ENCODE measurements around the gene SPATA25. TPM values are rescaled to one million over a fixed set of nuclear protein-coding genes. Genes with fewer than 3 reads are reported as not detected.
"Not testable (repeated sequence)": the region's sequence is repeated elsewhere in the genome, so short reads cannot be mapped to it uniquely, and the experiment has no call there.

Gene SPATA25
- total and polyA plus RNA-seq, 2 experiments from 2014 or later: 7.4 to 42.8 TPM

DNA sequence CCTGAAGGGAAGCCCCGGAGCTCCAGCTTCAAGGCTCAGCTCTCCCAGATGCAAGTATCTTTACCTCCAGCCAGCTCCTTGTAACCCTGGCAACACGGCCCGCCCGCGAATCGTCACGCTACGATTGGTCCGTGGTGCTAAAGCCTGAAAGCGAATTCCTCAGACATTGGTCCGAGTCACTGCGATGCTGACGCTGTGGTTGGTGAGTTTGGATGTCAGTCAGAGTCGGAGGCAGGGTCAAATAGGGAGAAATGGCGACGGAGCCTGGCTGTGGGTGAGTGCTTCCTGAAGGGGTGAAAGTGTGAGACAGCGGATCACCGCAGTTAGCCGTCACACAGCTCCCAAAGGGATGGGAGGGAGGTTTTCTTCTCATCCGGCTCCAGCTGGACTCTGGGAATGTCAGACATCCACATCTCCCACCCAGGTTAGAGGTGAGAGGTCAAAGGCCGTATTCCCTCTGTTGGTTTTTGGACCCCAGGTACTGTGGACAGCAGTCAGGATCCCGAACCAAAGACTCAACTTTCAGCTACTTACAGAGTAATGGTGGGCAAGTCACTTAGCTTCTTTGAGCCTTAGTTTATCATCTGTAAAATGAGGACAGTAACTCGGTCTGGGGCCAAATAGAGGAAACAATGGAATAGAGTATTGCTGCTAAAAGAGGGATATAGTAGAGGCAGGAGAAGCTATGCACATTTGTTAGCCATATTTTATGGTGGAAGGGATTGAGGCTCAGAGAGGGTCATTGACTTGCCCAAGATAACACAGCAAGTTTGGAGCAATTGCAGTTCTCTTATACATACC, 6.2 kb downstream of the SPATA25 start, which contains the start of gene ZSWIM1:
TSS of gene ZSWIM1 (plus strand) at position 240 of the 801 bp plus-strand sequence. CDS start 1,366 bp downstream, outside the sequence.
- H3K27ac ChIP-seq: peak within 1 kb of the TSS; percentile 67
- no peaks in the 10 kb centered on the region for H3K27me3 ChIP-seq
- H3K4me3 ChIP-seq: peak within 1 kb of the TSS; percentile 52
- DNase-seq (ENCODE audit: low read depth in 1 of 2, low spot score in 1 of 2): peak; percentile 98 to 99
- H3K9me3 ChIP-seq (ENCODE audit: low read depth): no peaks in the 10 kb centered on the region
- TF ChIP-seq, protein P1, sequence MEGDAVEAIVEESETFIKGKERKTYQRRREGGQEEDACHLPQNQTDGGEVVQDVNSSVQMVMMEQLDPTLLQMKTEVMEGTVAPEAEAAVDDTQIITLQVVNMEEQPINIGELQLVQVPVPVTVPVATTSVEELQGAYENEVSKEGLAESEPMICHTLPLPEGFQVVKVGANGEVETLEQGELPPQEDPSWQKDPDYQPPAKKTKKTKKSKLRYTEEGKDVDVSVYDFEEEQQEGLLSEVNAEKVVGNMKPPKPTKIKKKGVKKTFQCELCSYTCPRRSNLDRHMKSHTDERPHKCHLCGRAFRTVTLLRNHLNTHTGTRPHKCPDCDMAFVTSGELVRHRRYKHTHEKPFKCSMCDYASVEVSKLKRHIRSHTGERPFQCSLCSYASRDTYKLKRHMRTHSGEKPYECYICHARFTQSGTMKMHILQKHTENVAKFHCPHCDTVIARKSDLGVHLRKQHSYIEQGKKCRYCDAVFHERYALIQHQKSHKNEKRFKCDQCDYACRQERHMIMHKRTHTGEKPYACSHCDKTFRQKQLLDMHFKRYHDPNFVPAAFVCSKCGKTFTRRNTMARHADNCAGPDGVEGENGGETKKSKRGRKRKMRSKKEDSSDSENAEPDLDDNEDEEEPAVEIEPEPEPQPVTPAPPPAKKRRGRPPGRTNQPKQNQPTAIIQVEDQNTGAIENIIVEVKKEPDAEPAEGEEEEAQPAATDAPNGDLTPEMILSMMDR (IDR thresholded peaks at IDR 0.05; ENCODE audit: low read depth, low read length): no peak
- peaks cover 24% of the 10 kb centered on the region for H3K36me3 ChIP-seq
- H3K4me1 ChIP-seq (ENCODE audit: low read depth): peaks cover 6% of the 10 kb centered on the region

DNA sequence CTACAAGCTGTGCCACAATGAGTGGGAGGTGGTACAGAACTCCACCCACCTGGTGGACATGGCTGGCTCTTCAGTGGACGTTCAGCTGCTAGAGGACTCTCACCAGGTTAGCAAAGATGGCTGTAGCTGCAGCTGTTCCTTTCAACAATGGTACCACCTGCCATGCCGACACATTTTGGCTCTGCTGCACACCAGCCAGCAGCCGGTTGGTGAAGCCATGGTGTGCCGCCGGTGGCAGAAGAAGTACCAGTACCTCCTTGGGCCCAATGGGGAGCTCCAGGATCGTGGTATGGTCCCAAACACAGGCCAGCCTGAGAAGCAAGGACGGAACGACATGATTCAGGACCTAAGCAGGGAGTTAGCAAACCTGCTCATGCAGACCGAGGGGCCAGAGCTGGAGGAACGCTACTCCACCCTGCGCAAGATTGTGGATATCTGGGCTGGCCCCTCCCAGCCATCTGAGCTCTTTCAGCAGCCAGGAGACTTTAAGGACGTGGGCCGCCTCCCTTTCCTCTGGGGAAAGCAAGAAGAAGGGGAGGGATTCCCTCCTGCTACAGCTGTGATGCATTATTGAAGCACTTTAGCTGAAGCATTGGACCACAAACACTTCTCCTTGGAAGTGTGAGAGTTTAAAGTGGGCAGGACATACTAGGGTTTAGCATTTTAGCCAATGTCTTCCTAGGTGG, 9.2 kb downstream of the SPATA25 start:
- Histone ChIP-seq H3K36me3 (peaks cover 23% of the 10 kb centered on the region), H3K27ac (no peak overlapping the region), H3K4me3 (no peak overlapping the region), H3K27me3 (no peaks in the 10 kb centered on the region), H3K9me3 (ENCODE audit: low read depth) (no peaks in the 10 kb centered on the region), H3K4me1 (ENCODE audit: low read depth) (peaks cover 6% of the 10 kb centered on the region)
- TF ChIP-seq, protein P1 (IDR thresholded peaks at IDR 0.05; ENCODE audit: low read depth, low read length): no peak
- no peak for DNase-seq (ENCODE audit: low read depth in 1 of 2, low spot score in 1 of 2)

DNA sequence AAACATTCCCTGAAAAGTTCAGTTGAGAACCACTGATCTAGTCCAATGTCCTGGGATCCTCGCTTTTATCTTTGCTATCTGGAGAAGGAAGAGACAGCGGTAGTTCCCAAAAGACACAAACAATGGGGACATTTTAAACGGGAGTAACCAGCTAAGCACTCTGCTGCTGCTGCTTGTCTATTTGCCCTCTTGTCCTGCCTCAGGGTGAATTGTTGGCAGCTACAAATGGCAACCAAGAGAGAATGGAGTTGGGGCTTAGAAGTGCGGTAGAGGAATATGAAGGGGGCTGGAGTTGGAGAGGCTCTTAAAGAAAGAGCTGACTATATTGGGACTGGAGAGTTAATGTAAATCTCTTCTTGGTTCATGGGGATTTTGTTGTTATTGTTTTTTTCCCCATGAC, 12.8 kb downstream of the SPATA25 start:
- Histone ChIP-seq H3K9me3 (ENCODE audit: low read depth) (no peaks in the 10 kb centered on the region), H3K27ac (no peak overlapping the region), H3K36me3 (peaks cover 16% of the 10 kb centered on the region), H3K4me3 (no peak overlapping the region), H3K27me3 (no peaks in the 10 kb centered on the region), H3K4me1 (ENCODE audit: low read depth) (no peaks in the 10 kb centered on the region)
- no peak for DNase-seq (ENCODE audit: low read depth in 1 of 2, low spot score in 1 of 2)
- TF ChIP-seq, protein P1 (IDR thresholded peaks at IDR 0.05; ENCODE audit: low read depth, low read length): no peak

DNA sequence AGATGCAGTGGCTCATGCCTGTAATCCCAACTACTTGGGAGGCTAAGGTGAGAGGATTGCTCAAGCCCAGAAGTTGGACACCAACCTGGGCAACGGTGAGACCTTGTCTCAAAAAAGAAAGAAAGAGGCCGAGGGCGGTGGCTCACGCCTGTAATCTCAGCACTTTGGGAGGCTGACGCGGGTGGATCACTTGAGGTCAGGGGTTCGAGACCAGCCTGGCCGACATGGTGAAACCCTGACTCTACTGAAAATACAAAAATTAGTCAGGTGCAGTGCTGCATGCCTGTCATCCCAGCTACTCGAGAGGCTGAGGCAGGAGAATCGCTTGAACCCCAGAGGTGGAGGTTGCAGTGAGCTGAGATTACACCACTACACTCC, 13.3 kb downstream of the SPATA25 start:
- H3K9me3 ChIP-seq (ENCODE audit: low read depth); H3K4me1 ChIP-seq (ENCODE audit: low read depth); H3K27ac ChIP-seq; H3K27me3 ChIP-seq; DNase-seq (ENCODE audit: low read depth in 1 of 2, low spot score in 1 of 2); H3K4me3 ChIP-seq: not testable (repeated sequence)
- H3K36me3 ChIP-seq: peaks cover 16% of the 10 kb centered on the region

DNA sequence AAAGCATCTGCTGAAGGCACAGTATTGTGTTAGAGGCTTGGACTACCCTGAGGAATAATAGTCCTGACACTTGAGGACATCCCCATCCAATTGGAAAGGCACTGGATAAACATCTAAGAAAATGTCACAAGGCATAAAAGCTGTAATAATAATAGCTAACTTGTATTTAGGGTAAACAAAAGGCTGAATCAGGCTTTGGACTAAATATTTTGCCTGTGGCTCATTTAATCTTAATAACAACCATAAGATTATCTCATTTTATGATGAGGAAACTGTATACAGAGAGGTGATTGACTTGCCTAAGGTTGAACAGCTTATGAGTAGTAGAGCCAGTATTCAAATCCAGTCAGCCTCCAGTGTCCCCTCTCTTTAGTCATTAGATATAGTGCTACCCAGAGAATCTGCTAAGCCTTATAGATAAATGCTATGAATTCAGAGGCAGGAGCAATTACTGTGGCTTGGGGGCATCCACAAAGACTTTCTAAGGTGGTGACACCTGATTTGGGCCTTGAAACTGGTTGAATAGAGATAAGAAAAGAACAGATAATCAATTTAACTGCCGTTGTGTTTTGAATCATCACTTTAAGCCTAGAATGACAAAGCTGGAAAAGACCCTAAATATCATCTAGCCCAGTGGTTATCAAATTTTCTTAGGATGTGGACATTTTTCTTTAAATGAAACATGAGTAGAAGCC, 13.9 kb downstream of the SPATA25 start:
- H3K27me3 ChIP-seq: no peaks in the 10 kb centered on the region
- H3K27ac ChIP-seq: no peak overlapping the region
- H3K4me1 ChIP-seq (ENCODE audit: low read depth): no peaks in the 10 kb centered on the region
- H3K4me3 ChIP-seq: no peak overlapping the region
- peaks cover 12% of the 10 kb centered on the region for H3K36me3 ChIP-seq
- no peaks in the 10 kb centered on the region for H3K9me3 ChIP-seq (ENCODE audit: low read depth)
- no peak for DNase-seq (ENCODE audit: low read depth in 1 of 2, low spot score in 1 of 2)
- TF ChIP-seq, protein P1 (IDR thresholded peaks at IDR 0.05; ENCODE audit: low read depth, low read length): no peak
